Thyroid gland (tissue), 4 donors: Measurements from ENCODE around the gene PCYT1B. TPM values are rescaled to one million over a fixed set of nuclear protein-coding genes. Genes with fewer than 3 reads are reported as not detected.
"Not testable (repeated sequence)": the region's sequence is repeated elsewhere in the genome, so short reads cannot be mapped to it uniquely, and the experiment has no call there.

ENCODE experiments used
- DNase-seq, 2 donors: peaks; one replicate each; pipeline ENCODE4 v3.0.0-alpha.2; 2019
- H3K27ac ChIP-seq, 3 donors: fragments of 200-600 bp; sonication (generic); 1 replicate in 2 of 3; 2 replicates in 1 of 3; pipeline ENCODE4 v1.5.1; 2016 to 2019; ENCODE audit warnings: mild to moderate bottlenecking in 1 of 3, moderate library complexity in 1 of 3
- H3K27me3 ChIP-seq: fragments of 200-600 bp; sonication (generic); one replicate; pipeline ENCODE4 v1.5.1; 2019
- H3K36me3 ChIP-seq, 2 donors: fragments of 200-600 bp; sonication (generic); one replicate each; pipeline ENCODE4 v1.5.1; 2016 to 2019
- H3K4me1 ChIP-seq, 2 donors: fragments of 200-600 bp; sonication (generic); one replicate each; pipeline ENCODE4 v1.5.1; 2017 to 2019
- H3K4me3 ChIP-seq, 3 donors: fragments of 200-600 bp; sonication (generic); replicated peaks in 1 of 3; 1 replicate in 2 of 3; 2 replicates in 1 of 3; pipeline ENCODE4 v1.5.1; 2016; ENCODE audit warnings: mild to moderate bottlenecking in 1 of 3
- H3K9me3 ChIP-seq: fragments of 200-600 bp; sonication (generic); one replicate; pipeline ENCODE4 v1.5.1; 2017
- POLR2A ChIP-seq, 2 donors: fragments of 450-650 bp; IDR thresholded peaks; one replicate each; pipeline ENCODE4 v1.6.1; 2017; ENCODE audit warnings: antibody characterized with exemption in 2 of 2, mild to moderate bottlenecking in 2 of 2, moderate library complexity in 1 of 2
- WGBS, 2 donors: methylation state at CpG; one replicate each; pipeline ENCODE4 v1.1.5; 2017; 5-methylcytosine and 5-hydroxymethylcytosine counted together
- intact Hi-C: fragments of 100-400 bp; cut with DNase I; formaldehyde crosslinking; loops from one replicate; pipeline ENCODE4 v1.15.1; 2023
- total RNA-seq, 4 donors: library from RNA; depleted of rRNA; stranded (reverse); fragments of >200 nt; gene quantifications; one replicate each; pipeline ENCODE4 v1.2.3, GENCODE V29; 2016
- TF ChIP-seq, protein P1 (sequence below), 6 experiments: fragments of 200-600 bp in 3 of 6; fragments of 450-650 bp in 3 of 6; sonication (generic) in 3 of 6; IDR thresholded peaks; one replicate each; pipeline ENCODE4 v1.5.1; 2016 to 2019; ENCODE audit warnings: antibody characterized with exemption in 6 of 6, mild to moderate bottlenecking in 2 of 6, inconsistent platforms in 1 of 6, moderate library complexity in 1 of 6

Gene PCYT1B
- total RNA-seq, 4 donors from 2014 or later, result 0.13 TPM; not detected in 3

DNA sequence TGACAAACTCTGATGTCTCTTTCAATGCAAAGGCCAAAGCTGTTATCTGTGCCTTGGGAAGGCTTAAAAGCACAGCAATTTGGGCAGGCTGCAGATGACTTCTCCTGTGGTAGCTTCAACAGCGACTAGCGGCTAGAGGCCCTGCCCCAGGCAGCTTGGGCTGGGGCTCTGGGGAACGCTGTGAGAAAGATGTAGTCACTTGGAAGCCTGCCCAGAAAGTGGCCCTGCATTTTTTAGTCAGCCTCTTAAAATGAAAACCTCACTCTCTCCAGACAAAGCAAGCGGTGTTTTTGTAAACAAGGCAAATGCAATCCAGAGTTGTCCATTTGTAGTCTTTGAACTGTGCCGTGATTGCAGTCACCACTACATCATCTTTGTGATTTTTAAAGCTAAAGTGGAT lies 27.5 kb downstream of the PCYT1B start:
- no peak overlapping the region for H3K27ac ChIP-seq
- H3K36me3 ChIP-seq, result no peaks in the 10 kb centered on the region
- WGBS, 2 donors, result 18 to 20% methylated on average over 2 to 5 of the region's 5 CpGs
- no peak for TF ChIP-seq POLR2A (IDR thresholded peaks at IDR 0.05)
- TF ChIP-seq, protein P1, sequence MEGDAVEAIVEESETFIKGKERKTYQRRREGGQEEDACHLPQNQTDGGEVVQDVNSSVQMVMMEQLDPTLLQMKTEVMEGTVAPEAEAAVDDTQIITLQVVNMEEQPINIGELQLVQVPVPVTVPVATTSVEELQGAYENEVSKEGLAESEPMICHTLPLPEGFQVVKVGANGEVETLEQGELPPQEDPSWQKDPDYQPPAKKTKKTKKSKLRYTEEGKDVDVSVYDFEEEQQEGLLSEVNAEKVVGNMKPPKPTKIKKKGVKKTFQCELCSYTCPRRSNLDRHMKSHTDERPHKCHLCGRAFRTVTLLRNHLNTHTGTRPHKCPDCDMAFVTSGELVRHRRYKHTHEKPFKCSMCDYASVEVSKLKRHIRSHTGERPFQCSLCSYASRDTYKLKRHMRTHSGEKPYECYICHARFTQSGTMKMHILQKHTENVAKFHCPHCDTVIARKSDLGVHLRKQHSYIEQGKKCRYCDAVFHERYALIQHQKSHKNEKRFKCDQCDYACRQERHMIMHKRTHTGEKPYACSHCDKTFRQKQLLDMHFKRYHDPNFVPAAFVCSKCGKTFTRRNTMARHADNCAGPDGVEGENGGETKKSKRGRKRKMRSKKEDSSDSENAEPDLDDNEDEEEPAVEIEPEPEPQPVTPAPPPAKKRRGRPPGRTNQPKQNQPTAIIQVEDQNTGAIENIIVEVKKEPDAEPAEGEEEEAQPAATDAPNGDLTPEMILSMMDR (IDR thresholded peaks at IDR 0.05), result no peak
- DNase-seq, result peak; percentile 38 to 51
- no peak overlapping the region for H3K4me3 ChIP-seq
- no peaks in the 10 kb centered on the region for H3K9me3 ChIP-seq
- peaks cover 6 to 9% of the 10 kb centered on the region in 2 donors for H3K4me1 ChIP-seq
- no peaks in the 10 kb centered on the region for H3K27me3 ChIP-seq
- intact Hi-C loops, result no loop called here

DNA sequence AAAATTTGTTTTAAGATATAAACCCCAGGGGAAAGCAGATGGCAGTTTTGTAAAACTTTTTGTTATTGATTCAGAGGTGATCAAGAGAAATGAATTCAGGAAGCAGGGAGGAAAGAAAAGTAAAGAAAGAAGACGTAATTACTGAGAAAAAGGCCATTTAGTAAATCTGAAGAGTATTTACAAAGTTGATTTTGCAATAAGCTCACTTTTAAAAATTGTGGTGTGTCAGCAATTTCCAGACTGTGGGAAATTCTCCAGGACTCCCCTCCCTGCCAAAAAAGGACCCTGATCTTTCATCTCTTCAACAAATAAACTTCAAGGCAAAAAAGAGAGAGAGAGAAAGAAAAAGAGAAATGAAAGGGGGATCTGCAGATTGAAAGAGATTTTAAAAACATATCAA lies 36.6 kb downstream of the PCYT1B start:
- WGBS, 2 donors, result 31 to 41% methylated on average over 1 of the region's 1 CpG
- TF ChIP-seq POLR2A (IDR thresholded peaks at IDR 0.05), result no peak
- TF ChIP-seq, protein P1 (IDR thresholded peaks at IDR 0.05), result no peak
- H3K36me3 ChIP-seq, result no peaks in the 10 kb centered on the region
- intact Hi-C loops, result no loop called here
- no peaks in the 10 kb centered on the region for H3K9me3 ChIP-seq
- DNase-seq, result no peak
- no peak overlapping the region for H3K27ac ChIP-seq
- H3K27me3 ChIP-seq, result peaks cover 2% of the 10 kb centered on the region
- H3K4me1 ChIP-seq, result no peaks in the 10 kb centered on the region
- no peak overlapping the region for H3K4me3 ChIP-seq

DNA sequence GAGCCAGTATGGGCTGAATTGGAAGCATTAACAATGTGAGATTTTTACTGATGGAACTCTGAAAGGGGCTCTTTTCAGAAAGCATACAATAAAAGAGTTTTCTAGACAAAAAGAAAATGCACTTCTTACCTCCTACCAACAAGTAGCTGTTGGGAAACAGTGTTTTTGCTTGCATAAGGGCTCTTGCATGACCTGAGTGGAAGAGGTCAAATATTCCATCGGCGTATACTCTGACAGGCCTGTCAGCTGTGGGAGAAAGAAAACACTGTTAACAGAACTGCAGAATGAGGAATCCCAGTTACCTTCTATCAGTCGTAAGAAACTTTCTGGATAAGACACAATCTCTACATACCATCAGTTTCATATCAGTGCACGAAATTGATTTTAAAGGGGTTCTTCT lies 39.5 kb downstream of the PCYT1B start:
- no peaks in the 10 kb centered on the region for H3K9me3 ChIP-seq
- WGBS, 2 donors, result 35 to 41% methylated on average over 4 of the region's 4 CpGs
- no peak for DNase-seq
- intact Hi-C loops, result no loop called here
- peaks cover 3% of the 10 kb centered on the region for H3K27me3 ChIP-seq
- no peak overlapping the region for H3K4me3 ChIP-seq
- TF ChIP-seq POLR2A (IDR thresholded peaks at IDR 0.05), result no peak
- TF ChIP-seq, protein P1 (IDR thresholded peaks at IDR 0.05), result no peak
- no peaks in the 10 kb centered on the region for H3K4me1 ChIP-seq
- H3K36me3 ChIP-seq, result no peaks in the 10 kb centered on the region
- no peak overlapping the region for H3K27ac ChIP-seq

DNA sequence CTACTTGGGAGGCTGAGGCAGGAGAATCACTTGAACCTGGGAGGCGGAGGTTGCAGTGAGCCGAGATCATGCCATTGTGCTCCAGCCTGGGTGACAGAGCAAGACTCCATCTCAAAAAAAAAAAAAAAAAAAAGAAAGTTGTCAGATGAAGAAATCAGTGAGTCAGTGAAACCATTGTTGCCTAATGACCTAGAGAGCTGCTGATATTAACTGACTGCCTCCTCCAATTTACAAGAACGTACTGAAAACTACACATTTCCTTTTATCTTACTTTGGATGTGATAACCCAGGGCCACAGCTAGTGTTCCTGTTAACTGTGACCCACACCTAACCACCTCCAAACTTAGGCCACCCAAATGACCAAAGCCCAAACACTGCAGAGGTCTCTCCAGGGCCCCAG lies 41.2 kb downstream of the PCYT1B start:
- H3K4me1 ChIP-seq, intact Hi-C loops, DNase-seq, H3K4me3 ChIP-seq, H3K27me3 ChIP-seq, H3K36me3 ChIP-seq, H3K27ac ChIP-seq, H3K9me3 ChIP-seq: not testable (repeated sequence)
- WGBS, 2 donors, result 90 to 98% methylated on average over 3 of the region's 3 CpGs

DNA sequence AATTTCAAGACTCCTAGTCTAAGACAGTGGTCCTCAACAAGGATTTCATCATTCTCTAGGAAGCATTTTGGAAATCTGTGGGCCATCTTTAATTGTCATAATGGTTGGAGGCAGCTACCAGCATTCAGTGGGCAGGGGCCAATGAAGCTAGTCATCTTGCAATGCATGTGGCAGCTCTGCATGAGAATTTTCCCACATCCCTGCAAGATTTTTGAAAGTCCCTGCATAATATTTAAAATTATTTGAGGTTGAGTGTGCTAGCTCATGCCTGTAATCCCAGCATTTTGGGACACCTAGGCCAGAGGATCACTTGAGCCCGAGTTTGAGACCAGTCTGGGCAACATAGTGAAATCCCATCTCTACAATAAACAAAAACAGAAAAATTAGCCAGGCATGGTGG lies 44.0 kb downstream of the PCYT1B start:
- no peak for TF ChIP-seq POLR2A (IDR thresholded peaks at IDR 0.05)
- TF ChIP-seq, protein P1 (IDR thresholded peaks at IDR 0.05), result no peak
- intact Hi-C loops, result no loop called here
- H3K4me3 ChIP-seq, result no peak overlapping the region
- no peak for DNase-seq
- no peak overlapping the region for H3K27ac ChIP-seq
- H3K36me3 ChIP-seq, result no peaks in the 10 kb centered on the region
- H3K9me3 ChIP-seq, result no peaks in the 10 kb centered on the region
- peaks cover 3% of the 10 kb centered on the region for H3K27me3 ChIP-seq
- no peaks in the 10 kb centered on the region for H3K4me1 ChIP-seq
- WGBS, 2 donors, result 83% methylated on average over 1 of the region's 1 CpG; no CpG with 5 or more reads in 1 of the 2 donors

DNA sequence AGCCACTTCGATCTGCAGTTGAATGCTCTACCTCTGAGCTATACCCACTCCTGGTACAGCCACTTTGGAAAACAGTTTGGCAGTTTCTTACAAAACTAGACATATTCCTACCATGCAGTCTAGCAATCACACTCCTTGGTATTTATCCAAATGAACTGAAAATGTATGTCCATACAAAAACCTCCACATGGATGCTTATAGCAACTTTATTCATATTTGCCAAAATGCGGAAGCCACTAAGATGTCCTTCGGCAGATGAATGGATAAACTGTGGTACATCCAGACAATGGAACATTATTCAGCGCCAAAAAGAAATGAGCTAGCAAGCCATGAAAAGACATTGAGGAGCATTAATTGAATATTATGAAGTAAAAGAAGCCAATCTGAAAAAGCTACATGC lies 45.3 kb downstream of the PCYT1B start:
- Histone ChIP-seq H3K27ac (no peak overlapping the region), H3K27me3 (peaks cover 3% of the 10 kb centered on the region), H3K9me3 (no peaks in the 10 kb centered on the region), H3K36me3 (no peaks in the 10 kb centered on the region), H3K4me3 (no peak overlapping the region), H3K4me1 (no peaks in the 10 kb centered on the region)
- no peak for TF ChIP-seq POLR2A (IDR thresholded peaks at IDR 0.05)
- TF ChIP-seq, protein P1 (IDR thresholded peaks at IDR 0.05), result no peak
- DNase-seq, result no peak
- WGBS, 2 donors, result 89 to 99% methylated on average over 4 of the region's 4 CpGs
- intact Hi-C loops, result no loop called here
